ENCODE results near the gene CPNE9. TPM values are rescaled to one million over a fixed set of nuclear protein-coding genes. Genes with fewer than 3 reads are reported as not detected.

CPNE9 gene
- total and polyA plus RNA-seq, 2 experiments from 2014 or later: 7.0 to 8.8 TPM

DNA sequence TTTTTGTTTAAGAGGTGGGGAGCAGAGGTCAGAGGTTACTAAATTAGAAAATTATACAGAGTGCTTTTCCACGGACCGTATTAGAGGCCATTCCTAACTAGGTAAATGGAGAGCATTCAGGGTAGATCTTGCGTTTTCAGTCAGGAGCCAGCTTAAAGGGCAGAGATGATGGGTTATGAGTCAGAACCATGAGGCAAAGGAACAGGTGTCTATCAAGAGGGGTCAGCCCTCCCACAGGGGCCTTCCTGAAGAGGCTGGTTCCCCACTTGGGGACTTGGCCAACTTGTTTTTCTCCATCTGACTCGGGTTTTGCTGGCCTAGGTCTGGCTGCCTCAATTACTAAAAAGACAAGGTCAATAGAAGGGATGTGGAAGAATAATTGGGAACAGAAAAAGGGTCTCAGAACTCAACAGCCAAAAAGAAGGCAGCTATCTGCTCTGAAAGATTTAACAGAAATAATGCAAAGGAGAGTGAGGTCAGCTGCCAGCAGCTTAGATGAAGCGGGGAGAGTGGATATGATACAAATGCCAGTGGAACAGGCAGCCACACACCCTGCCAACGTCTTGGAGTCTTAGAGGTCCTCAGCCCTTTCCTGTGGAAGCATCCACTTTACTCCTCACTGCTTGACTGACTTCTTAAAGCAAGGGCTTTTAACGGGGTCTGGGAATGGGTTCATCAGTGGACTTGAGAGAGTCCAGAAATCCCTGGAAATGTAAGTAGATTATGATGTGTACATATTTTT is 36.8 kb upstream of the CPNE9 start (continued):
- TF ChIP-seq ZNF462 (CRISPR knock-in tag; IDR thresholded peaks at IDR 0.05) (no peak), STAT1 (IDR thresholded peaks at IDR 0.05; ENCODE audit: unreplicated experiment) (no peak), CREB1 (CRISPR knock-in tag; IDR thresholded peaks at IDR 0.05; ENCODE audit: low read depth) (no peak), JUNB (IDR thresholded peaks at IDR 0.05; ENCODE audit: unreplicated experiment) (no peak), EZH2 (IDR thresholded peaks at IDR 0.05; ENCODE audit: low read depth, unreplicated experiment) (no peak), POLR2AphosphoS5 (IDR thresholded peaks at IDR 0.05; ENCODE audit: low read depth) (no peak), EZH2phosphoT487 (IDR thresholded peaks at IDR 0.05; ENCODE audit: unreplicated experiment) (no peak)
- TF ChIP-seq, protein P1, sequence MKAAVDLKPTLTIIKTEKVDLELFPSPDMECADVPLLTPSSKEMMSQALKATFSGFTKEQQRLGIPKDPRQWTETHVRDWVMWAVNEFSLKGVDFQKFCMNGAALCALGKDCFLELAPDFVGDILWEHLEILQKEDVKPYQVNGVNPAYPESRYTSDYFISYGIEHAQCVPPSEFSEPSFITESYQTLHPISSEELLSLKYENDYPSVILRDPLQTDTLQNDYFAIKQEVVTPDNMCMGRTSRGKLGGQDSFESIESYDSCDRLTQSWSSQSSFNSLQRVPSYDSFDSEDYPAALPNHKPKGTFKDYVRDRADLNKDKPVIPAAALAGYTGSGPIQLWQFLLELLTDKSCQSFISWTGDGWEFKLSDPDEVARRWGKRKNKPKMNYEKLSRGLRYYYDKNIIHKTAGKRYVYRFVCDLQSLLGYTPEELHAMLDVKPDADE (IDR thresholded peaks at IDR 0.05): no peak

DNA sequence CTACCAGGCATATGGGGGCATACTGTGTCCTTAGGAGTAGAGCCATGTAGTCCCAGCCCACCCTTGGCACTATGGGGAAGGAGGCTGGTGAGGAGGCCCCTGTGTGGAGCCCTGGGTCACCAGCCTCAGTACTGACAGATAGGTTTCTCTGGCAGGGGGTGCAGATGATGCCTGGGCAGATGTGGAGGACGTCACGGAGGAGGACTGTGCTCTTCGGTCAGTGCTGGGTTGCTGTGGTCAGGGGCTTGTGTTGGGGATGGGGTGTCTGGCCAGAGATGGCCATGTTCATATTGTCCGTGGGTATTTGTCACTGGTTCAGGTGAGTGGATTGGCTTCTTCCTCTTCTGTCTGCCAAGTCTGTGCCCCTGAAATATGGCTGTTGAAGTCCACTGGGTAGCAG is 34.4 kb upstream of the CPNE9 start:
- DNase-seq (ENCODE audit: low spot score) (no peak), ATAC-seq (no peak)
- H3K36me3 Mint-ChIP-seq (ENCODE audit: low read depth): peaks cover 48% of the 10 kb centered on the region
- Histone ChIP-seq H3K9me2 (ENCODE audit: insufficient read depth) (no peaks in the 10 kb centered on the region), H3K4me1 (ENCODE audit: insufficient read depth) (no peaks in the 10 kb centered on the region), H3K4me3 (no peak overlapping the region), H3F3A (replicated peaks; ENCODE audit: low read depth) (no peaks in the 10 kb centered on the region), H4K20me1 (replicated peaks; ENCODE audit: insufficient read depth) (no peaks in the 10 kb centered on the region; the same call in 1 of the 2 replicates), H3K4me2 (no peak overlapping the region), H2AFZ (no peak overlapping the region), H3K27me3 (ENCODE audit: insufficient read depth) (no peaks in the 10 kb centered on the region), H3K27ac (ENCODE audit: low read depth) (no peak overlapping the region), H3K36me3 (ENCODE audit: insufficient read depth) (peaks cover 18% of the 10 kb centered on the region), H3K79me2 (replicated peaks; ENCODE audit: insufficient read depth) (no peaks in the 10 kb centered on the region)
- H3K4me3 Mint-ChIP-seq: no peak overlapping the region
- H3K27me3 Mint-ChIP-seq (ENCODE audit: insufficient read depth, low read depth, poor library complexity): peaks cover 2% of the 10 kb centered on the region
- H3K27ac Mint-ChIP-seq: no peak overlapping the region
- no peaks in the 10 kb centered on the region for H3K4me1 Mint-ChIP-seq
- H3K9me3 Mint-ChIP-seq: no peaks in the 10 kb centered on the region
- TF ChIP-seq REST (IDR thresholded peaks at IDR 0.05; ENCODE audit: unreplicated experiment): no peak
- TF ChIP-seq STAT1 (IDR thresholded peaks at IDR 0.05; ENCODE audit: unreplicated experiment): no peak
- no peak for TF ChIP-seq ZNF114 (CRISPR knock-in tag; IDR thresholded peaks at IDR 0.05)
- TF ChIP-seq, protein P1 (IDR thresholded peaks at IDR 0.05): no peak
